Glutamatergic neuron (in vitro differentiated cells): Measurements from ENCODE around the gene MAP2. TPM values are rescaled to one million over a fixed set of nuclear protein-coding genes. Genes with fewer than 3 reads are reported as not detected.

Experiments
- DNase-seq: peaks from one replicate; pipeline ENCODE4 v3.0.0; 2022
- H3K27ac Mint-ChIP-seq: one replicate; pipeline ENCODE4 v1.8.0; 2020; ENCODE audit warnings: mild to moderate bottlenecking, mixed read lengths, inconsistent platforms; ENCODE audit not compliant: unreplicated experiment
- H3K27me3 Mint-ChIP-seq: one replicate; pipeline ENCODE4 v1.8.0; 2020; ENCODE audit warnings: mild to moderate bottlenecking, moderate library complexity, mixed read lengths, inconsistent platforms; ENCODE audit not compliant: unreplicated experiment
- H3K36me3 Mint-ChIP-seq: one replicate; pipeline ENCODE4 v1.8.0; 2020; ENCODE audit warnings: mild to moderate bottlenecking, mixed read lengths, inconsistent platforms; ENCODE audit not compliant: unreplicated experiment
- H3K4me1 Mint-ChIP-seq: one replicate; pipeline ENCODE4 v1.8.0; 2020; ENCODE audit warnings: mild to moderate bottlenecking, low read depth, mixed read lengths, inconsistent platforms; ENCODE audit not compliant: unreplicated experiment
- H3K4me3 Mint-ChIP-seq: one replicate; pipeline ENCODE4 v1.8.0; 2020; ENCODE audit warnings: mild to moderate bottlenecking, mixed read lengths, inconsistent platforms; ENCODE audit not compliant: unreplicated experiment
- H3K9me3 Mint-ChIP-seq: one replicate; pipeline ENCODE4 v1.8.0; 2020; ENCODE audit warnings: mild to moderate bottlenecking, moderate library complexity, mixed read lengths, inconsistent platforms; ENCODE audit not compliant: unreplicated experiment
- CTCF ChIP-seq: fragments of 200-600 bp; sonication (generic); IDR thresholded peaks from one replicate; pipeline ENCODE4 v1.5.0; 2021; ENCODE audit not compliant: partially characterized antibody, unreplicated experiment
- total RNA-seq: library from RNA; stranded (reverse); fragmentation: NEBNext Ultra II Directional; extraction: Animal tissue kit (Norgen Biotek cat#: 25700); gene quantifications from one replicate; pipeline ENCODE4 v1.2.1, GENCODE V29; 2021; ENCODE audit not compliant: unreplicated experiment

The MAP2 gene
- total RNA-seq, 1 donor from 2014 or later = 177 TPM

GRCh38 chr2:209390839-209391238, 33.0 kb upstream of the MAP2 start:
- no peaks in the 10 kb centered on the region for H3K4me1 Mint-ChIP-seq
- no peaks in the 10 kb centered on the region for H3K27me3 Mint-ChIP-seq
- H3K27ac Mint-ChIP-seq = no peak overlapping the region
- no peak for DNase-seq
- H3K36me3 Mint-ChIP-seq = no peaks in the 10 kb centered on the region
- no peaks in the 10 kb centered on the region for H3K9me3 Mint-ChIP-seq
- TF ChIP-seq CTCF = no peak
- no peak overlapping the region for H3K4me3 Mint-ChIP-seq

GRCh38 chr2:209391776-209392401, 32.0 kb upstream of the MAP2 start:
- Mint-ChIP-seq H3K4me3 (no peak overlapping the region), H3K36me3 (no peaks in the 10 kb centered on the region), H3K9me3 (no peaks in the 10 kb centered on the region), H3K27ac (no peak overlapping the region), H3K27me3 (no peaks in the 10 kb centered on the region), H3K4me1 (no peaks in the 10 kb centered on the region)
- no peak for DNase-seq
- no peak for TF ChIP-seq CTCF

- Mint-ChIP-seq H3K9me3 (no peaks in the 10 kb centered on the region), H3K27ac (no peak overlapping the region), H3K36me3 (no peaks in the 10 kb centered on the region), H3K4me1 (no peaks in the 10 kb centered on the region), H3K4me3 (no peak overlapping the region), H3K27me3 (no peaks in the 10 kb centered on the region)
- no peak for DNase-seq
- no peak for TF ChIP-seq CTCF
Measured at GRCh38 chr2:209395229-209395628, 28.6 kb upstream of the MAP2 start.

- H3K27ac Mint-ChIP-seq = no peak overlapping the region
- no peaks in the 10 kb centered on the region for H3K27me3 Mint-ChIP-seq
- H3K36me3 Mint-ChIP-seq = no peaks in the 10 kb centered on the region
- TF ChIP-seq CTCF = no peak
- no peak for DNase-seq
- H3K4me1 Mint-ChIP-seq = no peaks in the 10 kb centered on the region
- H3K4me3 Mint-ChIP-seq = no peak overlapping the region
- H3K9me3 Mint-ChIP-seq = no peaks in the 10 kb centered on the region
Measured at GRCh38 chr2:209395652-209396051, 28.2 kb upstream of the MAP2 start.

GRCh38 chr2:209398463-209398862, 25.4 kb upstream of the MAP2 start:
- Mint-ChIP-seq H3K9me3 (no peaks in the 10 kb centered on the region), H3K4me3 (no peak overlapping the region)

More at GRCh38 chr2:209398463-209398862, 25.4 kb upstream of the MAP2 start:
- H3K27me3 Mint-ChIP-seq = no peaks in the 10 kb centered on the region
- H3K36me3 Mint-ChIP-seq = no peaks in the 10 kb centered on the region
- H3K27ac Mint-ChIP-seq = no peak overlapping the region
- DNase-seq = no peak
- no peak for TF ChIP-seq CTCF
- H3K4me1 Mint-ChIP-seq = no peaks in the 10 kb centered on the region
